Right lobe of liver (tissue), 6 donors: Measurements from ENCODE around the gene ATAD3A. TPM values are rescaled to one million over a fixed set of nuclear protein-coding genes. Genes with fewer than 3 reads are reported as not detected.
A peak's percentile ranks its signal among the peaks of the same experiment; 100 is the strongest.
"Not testable (repeated sequence)": the region's sequence is repeated elsewhere in the genome, so short reads cannot be mapped to it uniquely, and the experiment has no call there.

ENCODE experiments used
- ATAC-seq, 4 donors: fragments of 200-7000 bp; cut with Tn5 transposase; one replicate each; pipeline ENCODE4 v1.9.1; 2020; ENCODE audit warnings: mild to moderate bottlenecking in 4 of 4, moderate library complexity in 4 of 4
- DNase-seq, 3 donors: peaks; one replicate each; pipeline ENCODE4 v3.0.0-alpha.2; 2020
- H3K27ac ChIP-seq, 3 donors: fragments of 200-600 bp; one replicate each; pipeline ENCODE4 v1.8.0; 2022
- H3K27me3 ChIP-seq, 2 donors: fragments of 200-600 bp; one replicate each; pipeline ENCODE4 v1.8.0; 2022
- H3K36me3 ChIP-seq, 4 donors: fragments of 200-600 bp; sonication (generic) in 1 of 4; one replicate each; pipeline versions ENCODE4 v1.5.1 to v1.8.0; 2017 to 2022; ENCODE audit warnings: control low read depth in 1 of 4
- H3K4me1 ChIP-seq, 4 donors: fragments of 200-600 bp; sonication (generic) in 1 of 4; one replicate each; pipeline versions ENCODE4 v1.5.1 to v1.8.0; 2017 to 2022; ENCODE audit warnings: control low read depth in 1 of 4
- H3K4me3 ChIP-seq, 3 donors: fragments of 200-600 bp; one replicate each; pipeline ENCODE4 v1.8.0; 2022
- H3K9me3 ChIP-seq, 4 donors: fragments of 200-600 bp; sonication (generic) in 1 of 4; one replicate each; pipeline versions ENCODE4 v1.5.1 to v1.8.0; 2017 to 2022; ENCODE audit warnings: control low read depth in 1 of 4
- POLR2A ChIP-seq: fragments of 450-650 bp; IDR thresholded peaks from one replicate; pipeline ENCODE4 v1.6.1; 2017; ENCODE audit warnings: antibody characterized with exemption, mild to moderate bottlenecking
- WGBS: methylation state at CpG from one replicate; pipeline ENCODE4 v1.1.6; 2018; ENCODE audit warnings: low coverage, low lambda C conversion rate; ENCODE audit not compliant: insufficient coverage; ENCODE audit errors: missing lambda C conversion rate; 5-methylcytosine and 5-hydroxymethylcytosine counted together
- intact Hi-C, 2 donors: fragments of 100-400 bp; cut with DNase I; formaldehyde crosslinking; loops; one replicate each; pipeline versions ENCODE4 v1.11.2 to v1.14.1; 2022
- total RNA-seq, 6 experiments: library from RNA; depleted of rRNA in 2 of 6; stranded (reverse); fragments of >200 nt in 2 of 6; fragmentation: NEBNext Ultra II Directional in 3 of 6; extraction: Animal tissue kit (Norgen Biotek cat#: 25700) in 3 of 6; gene quantifications; one replicate each; pipeline versions ENCODE4 v1.1.0 to v1.2.4, GENCODE V29; 2016 to 2023
- TF ChIP-seq, protein P1 (sequence below), 4 donors: fragments of 200-600 bp in 3 of 4; fragments of 450-650 bp in 1 of 4; IDR thresholded peaks; one replicate each; pipeline versions ENCODE4 v1.5.1 to v1.8.0; 2016 to 2022; ENCODE audit warnings: antibody characterized with exemption in 4 of 4, mild to moderate bottlenecking in 2 of 4
- donor health status: DM: no; HTN: yes; CAD: no.
- donor health status: DM: no; HTN: no; CAD: no.
- donor health status: DM: no; HTN: no; CAD: no.
- donor health status: DM: no; HTN: yes; CAD: no.
- donor health status: DM: no; HTN: yes; CAD: no.

ATAD3A gene
- total RNA-seq, 6 experiments from 2014 or later, result 10.8 to 31.7 (median 13.1) TPM

DNA sequence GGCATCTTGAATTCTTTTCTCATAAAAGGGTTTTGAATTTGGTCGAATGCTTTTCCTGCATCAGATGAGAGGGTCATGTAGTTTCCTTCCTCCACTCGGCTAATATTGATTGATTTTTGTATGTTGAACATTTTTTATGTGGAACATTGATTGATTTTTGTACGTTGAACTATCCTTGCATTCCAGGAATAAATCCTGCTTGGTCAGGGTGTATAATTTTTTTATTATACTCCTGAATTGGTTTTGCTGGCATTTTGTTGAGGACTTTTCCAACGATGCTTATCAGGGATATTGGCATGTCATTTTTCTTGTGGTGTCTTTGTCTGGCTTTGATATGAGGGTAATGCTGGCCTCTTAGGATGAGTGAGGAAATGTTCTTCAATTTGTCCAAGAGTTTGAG lies 20.0 kb downstream of the ATAD3A start:
- Histone ChIP-seq H3K36me3 (peaks cover 0 to 12% (median 0%) of the 10 kb centered on the region in 4 donors), H3K4me1 (no peaks in the 10 kb centered on the region), H3K27me3 (no peaks in the 10 kb centered on the region), H3K27ac (no peak overlapping the region), H3K4me3 (no peak overlapping the region), H3K9me3 (no peaks in the 10 kb centered on the region)
- ATAC-seq (no peak), DNase-seq (no peak)
- intact Hi-C loops, result no loop called here
- TF ChIP-seq, protein P1, sequence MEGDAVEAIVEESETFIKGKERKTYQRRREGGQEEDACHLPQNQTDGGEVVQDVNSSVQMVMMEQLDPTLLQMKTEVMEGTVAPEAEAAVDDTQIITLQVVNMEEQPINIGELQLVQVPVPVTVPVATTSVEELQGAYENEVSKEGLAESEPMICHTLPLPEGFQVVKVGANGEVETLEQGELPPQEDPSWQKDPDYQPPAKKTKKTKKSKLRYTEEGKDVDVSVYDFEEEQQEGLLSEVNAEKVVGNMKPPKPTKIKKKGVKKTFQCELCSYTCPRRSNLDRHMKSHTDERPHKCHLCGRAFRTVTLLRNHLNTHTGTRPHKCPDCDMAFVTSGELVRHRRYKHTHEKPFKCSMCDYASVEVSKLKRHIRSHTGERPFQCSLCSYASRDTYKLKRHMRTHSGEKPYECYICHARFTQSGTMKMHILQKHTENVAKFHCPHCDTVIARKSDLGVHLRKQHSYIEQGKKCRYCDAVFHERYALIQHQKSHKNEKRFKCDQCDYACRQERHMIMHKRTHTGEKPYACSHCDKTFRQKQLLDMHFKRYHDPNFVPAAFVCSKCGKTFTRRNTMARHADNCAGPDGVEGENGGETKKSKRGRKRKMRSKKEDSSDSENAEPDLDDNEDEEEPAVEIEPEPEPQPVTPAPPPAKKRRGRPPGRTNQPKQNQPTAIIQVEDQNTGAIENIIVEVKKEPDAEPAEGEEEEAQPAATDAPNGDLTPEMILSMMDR (IDR thresholded peaks at IDR 0.05), result no peak
- TF ChIP-seq POLR2A, result no peak
- 80% methylated on average over 2 of the region's 4 CpGs for WGBS

DNA sequence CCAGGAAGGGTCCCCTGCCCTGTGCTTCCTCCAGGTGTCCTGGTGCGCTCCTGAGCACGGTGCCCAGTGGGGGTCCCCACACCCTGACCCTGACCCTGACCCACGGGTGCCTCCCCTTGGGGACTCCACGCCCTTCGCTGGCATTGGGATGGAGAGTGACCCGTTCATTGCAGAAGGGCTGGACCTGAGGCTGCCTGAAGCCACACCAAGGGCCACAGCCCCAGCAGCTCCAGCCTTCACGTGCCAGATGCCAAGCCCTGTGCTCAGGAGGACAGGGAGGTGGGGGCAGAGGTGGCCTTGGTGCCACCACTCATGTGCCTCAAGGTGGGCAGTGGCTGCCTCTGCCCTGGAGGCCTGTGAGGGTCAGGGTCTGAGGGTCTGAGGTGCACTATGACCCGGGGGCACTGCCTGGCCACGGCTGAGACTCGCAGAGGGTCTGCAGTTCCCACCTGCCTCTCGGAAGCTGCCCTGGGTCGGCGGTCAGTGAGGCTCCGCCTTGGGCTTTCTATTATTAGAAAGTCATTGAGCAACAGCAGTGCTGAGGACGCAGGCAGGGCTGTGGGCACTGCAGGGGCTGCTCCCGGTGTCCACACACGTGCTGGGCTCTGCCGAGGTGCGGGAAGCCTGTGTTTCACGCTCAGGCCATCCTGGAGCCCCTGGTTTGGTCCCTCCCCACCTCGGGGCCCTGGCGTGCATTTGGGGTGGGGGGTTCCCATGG lies 21.4 kb downstream of the ATAD3A start:
- intact Hi-C loops, H3K36me3 ChIP-seq: not testable (repeated sequence)
- peak in 3 of 4 donors; percentile 14 to 34 (median 26) for ATAC-seq

DNA sequence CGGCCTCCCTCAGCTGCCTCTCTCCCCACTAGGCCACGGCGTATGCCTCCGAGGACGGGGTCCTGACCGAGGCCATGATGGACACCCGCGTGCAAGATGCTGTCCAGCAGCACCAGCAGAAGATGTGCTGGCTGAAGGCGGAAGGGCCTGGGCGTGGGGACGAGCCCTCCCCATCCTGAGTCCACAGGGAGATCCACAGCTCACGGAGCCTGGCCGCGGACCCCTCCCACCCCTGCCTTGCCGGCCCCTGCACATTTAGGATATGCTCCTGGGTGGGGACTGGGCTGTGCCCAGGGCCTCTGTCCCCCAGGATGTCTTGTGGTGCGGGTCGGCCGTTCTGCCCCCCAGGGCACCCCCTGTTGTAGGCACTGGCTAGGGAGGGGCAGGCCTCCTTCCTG lies 21.9 kb downstream of the ATAD3A start:
- H3K27me3 ChIP-seq, H3K4me1 ChIP-seq, ATAC-seq, DNase-seq, H3K27ac ChIP-seq, H3K36me3 ChIP-seq, intact Hi-C loops, H3K9me3 ChIP-seq, H3K4me3 ChIP-seq: not testable (repeated sequence)
- no CpG with 5 or more reads among the region's 18 CpGs for WGBS

More for the DNA sequence above, 21.4 kb downstream of the ATAD3A start:
- H3K27ac ChIP-seq, H3K4me1 ChIP-seq, H3K27me3 ChIP-seq, DNase-seq, H3K9me3 ChIP-seq, H3K4me3 ChIP-seq: not testable (repeated sequence)
- no CpG with 5 or more reads among the region's 22 CpGs for WGBS

GRCh38 chr1:1534401-1535154 lies 22.6 kb downstream of the ATAD3A start:
- Histone ChIP-seq H3K27ac (no peak overlapping the region), H3K4me3 (no peak overlapping the region), H3K27me3 (no peaks in the 10 kb centered on the region), H3K9me3 (no peaks in the 10 kb centered on the region), H3K4me1 (no peaks in the 10 kb centered on the region), H3K36me3 (peaks cover 0 to under 1% (median 0%) of the 10 kb centered on the region in 4 donors)
- TF ChIP-seq, protein P1 (IDR thresholded peaks at IDR 0.05), result no peak
- no peak for TF ChIP-seq POLR2A
- intact Hi-C loops, result no loop called here
- WGBS, result 87% methylated on average over 3 of the region's 31 CpGs
- DNase-seq (no peak), ATAC-seq (no peak)

GRCh38 chr1:1535201-1536018 lies 23.4 kb downstream of the ATAD3A start:
- TF ChIP-seq POLR2A, result no peak
- TF ChIP-seq, protein P1 (IDR thresholded peaks at IDR 0.05), result no peak
- DNase-seq (peak in 1 of 3 donors; percentile 51), ATAC-seq (no peak)
- intact Hi-C loops, result no loop called here
- Histone ChIP-seq H3K4me1 (no peaks in the 10 kb centered on the region), H3K9me3 (no peaks in the 10 kb centered on the region), H3K36me3 (no peaks in the 10 kb centered on the region), H3K27me3 (no peaks in the 10 kb centered on the region), H3K4me3 (no peak overlapping the region), H3K27ac (no peak overlapping the region)
- WGBS, result 91% methylated on average over 20 of the region's 66 CpGs
